Skin of body (tissue), 2 donors: ENCODE data around the gene CD9. TPM values are rescaled to one million over a fixed set of nuclear protein-coding genes. Genes with fewer than 3 reads are reported as not detected.

Source experiments
- DNase-seq: peaks from one replicate; lab custom pipeline; 2025; lab: John Stamatoyannopoulos, UW
- total RNA-seq: library from RNA; depleted of rRNA; stranded (reverse); fragments of >200 nt; gene quantifications from one replicate; pipeline ENCODE4 v1.2.3, GENCODE V29; 2014

CD9 gene
- total RNA-seq, 1 donor from 2014 or later: 297 TPM

DNA sequence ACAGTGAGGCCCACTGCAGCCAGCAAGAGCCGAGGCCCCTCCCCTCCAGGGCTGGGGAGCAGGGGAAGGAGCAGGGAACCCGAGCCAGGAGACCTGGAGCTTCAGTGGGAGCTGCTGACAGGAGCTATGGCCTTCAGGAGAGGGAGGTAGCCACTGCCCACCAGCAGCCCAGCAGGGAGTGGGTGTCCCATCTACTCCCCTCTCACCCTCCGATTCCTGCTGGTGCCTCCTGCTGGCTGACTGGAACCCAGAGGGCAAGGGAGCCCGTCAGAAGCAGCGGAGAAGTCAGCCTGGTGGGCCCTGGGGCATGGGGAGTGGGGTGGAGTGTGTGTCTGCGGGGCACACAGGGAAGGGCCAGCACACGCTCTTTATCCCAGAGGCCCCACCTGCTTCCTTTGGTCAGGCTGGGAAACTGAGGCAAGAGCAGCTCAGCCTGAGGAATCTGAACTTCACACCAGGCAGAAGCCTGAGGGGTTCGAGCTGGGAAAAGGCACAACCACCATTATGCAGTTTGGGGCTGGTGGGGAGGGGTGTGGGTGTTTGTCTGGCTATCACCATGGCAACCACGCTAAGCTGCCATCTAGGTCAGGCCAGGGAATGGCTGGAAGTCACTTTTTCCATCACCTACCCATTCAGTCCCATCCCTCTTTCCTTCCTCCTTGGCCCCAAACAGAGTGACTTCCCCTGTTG lies 73.5 kb downstream of the CD9 start:
- DNase-seq: peak; percentile 50

GRCh38 chr12:6274231-6275221 lies 74.3 kb downstream of the CD9 start:
- DNase-seq: no peak

- DNase-seq: no peak
Observed at GRCh38 chr12:6275928-6276887, 76.0 kb downstream of the CD9 start.

GRCh38 chr12:6276956-6277620 lies 76.9 kb downstream of the CD9 start:
- DNase-seq: no peak

- DNase-seq: no peak
Observed at GRCh38 chr12:6277982-6278438, 77.8 kb downstream of the CD9 start.

DNA sequence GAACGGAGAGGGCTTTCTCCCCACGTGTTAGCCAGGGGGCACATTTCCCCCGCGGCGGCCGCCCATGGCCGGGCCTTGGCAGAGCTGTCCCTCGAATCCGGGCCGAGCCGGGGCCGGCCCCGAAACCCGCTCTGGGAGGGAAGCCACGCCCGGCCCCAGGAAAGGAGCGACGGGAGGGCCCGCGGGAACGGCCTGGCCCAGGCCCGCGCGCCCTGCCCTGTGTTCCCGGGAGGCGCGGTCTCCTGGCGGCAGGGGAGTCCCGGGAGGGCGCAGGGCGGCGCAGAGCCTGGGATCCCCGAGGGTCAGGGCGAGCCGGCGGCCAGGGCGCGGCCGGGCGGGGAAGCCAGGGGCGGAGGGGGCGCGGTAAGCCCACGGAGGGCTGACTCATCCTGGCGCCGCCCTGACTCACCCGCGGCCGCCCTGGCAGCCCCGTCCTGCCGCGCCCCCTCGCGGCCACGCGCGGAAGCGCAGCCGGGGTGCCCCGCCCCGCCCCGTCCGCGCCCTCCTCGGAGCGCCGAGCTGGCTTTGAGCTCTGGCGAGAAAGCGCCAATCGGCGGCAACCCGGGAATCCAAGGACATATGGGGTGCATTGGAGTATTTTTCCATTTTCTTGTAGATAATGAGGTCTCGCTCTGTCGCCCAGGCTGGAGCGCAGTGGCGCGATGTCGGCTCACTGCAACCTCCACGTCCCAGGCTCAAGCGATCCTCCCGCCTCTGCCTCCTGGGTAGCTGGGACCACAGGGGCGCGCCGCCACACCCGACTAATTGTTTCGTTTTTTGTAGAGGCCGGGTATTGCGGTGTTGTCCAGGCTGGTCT lies 78.4 kb downstream of the CD9 start:
- DNase-seq: peak; percentile 57

DNA sequence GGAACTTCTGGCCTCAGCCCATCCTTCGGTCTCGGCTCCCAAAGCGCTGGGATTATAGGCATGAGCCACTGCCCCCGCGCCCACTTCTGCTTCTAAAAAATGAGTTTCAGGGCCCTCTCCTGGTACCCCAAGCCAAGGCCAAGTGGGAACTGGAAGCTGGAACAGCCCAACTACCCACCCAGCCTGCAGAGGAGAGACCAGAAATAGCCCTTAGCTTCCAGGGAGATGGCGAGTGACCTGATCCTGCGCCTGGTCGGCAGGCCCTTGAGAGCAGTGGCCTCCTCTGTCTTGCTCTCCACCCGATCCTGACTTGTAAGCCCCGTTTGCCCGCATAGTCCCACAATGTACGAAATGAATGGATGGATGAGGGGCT lies 79.0 kb downstream of the CD9 start:
- no peak for DNase-seq

- DNase-seq: no peak
Observed at GRCh38 chr12:6279631-6280030, 79.4 kb downstream of the CD9 start.

DNA sequence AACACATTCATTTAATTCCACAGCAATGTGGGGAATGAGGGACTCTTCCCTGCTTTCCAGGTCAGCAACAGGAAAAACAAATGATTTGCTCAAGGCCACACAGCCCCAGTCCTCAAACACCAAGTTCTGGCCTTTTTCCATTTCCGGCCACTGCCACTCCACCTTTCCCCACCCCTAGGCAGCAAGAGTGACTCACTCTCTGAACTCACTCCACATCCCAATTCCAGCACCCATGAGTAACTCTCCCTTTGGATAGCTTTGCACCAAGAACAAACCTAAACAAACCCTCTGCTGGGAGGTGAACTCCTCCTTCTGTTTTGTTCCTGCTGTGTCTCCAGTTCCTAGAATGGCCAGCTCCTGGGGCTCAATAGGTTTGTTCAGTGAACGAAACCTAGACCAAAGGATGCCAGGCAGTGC lies 79.9 kb downstream of the CD9 start:
- no peak for DNase-seq

DNA sequence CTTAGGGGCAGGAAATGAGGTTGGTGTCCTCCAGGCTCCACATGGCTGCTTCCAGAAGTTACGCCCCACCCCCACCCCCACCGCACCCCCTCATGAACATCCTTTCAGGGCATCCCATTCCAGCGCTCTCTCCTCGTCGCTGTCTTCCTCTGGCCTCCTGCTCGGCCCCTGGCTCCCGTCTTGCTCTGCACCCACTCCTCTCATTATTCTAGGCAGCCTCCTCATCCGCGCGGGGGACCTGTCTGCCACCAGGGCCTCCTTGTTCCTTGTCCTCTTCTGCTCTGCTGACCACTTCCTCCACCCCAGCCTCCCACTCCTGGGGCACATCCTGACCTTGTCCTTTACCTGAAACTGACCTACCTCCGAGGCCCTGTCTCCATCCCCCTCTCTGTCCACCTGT lies 80.5 kb downstream of the CD9 start:
- no peak for DNase-seq

DNA sequence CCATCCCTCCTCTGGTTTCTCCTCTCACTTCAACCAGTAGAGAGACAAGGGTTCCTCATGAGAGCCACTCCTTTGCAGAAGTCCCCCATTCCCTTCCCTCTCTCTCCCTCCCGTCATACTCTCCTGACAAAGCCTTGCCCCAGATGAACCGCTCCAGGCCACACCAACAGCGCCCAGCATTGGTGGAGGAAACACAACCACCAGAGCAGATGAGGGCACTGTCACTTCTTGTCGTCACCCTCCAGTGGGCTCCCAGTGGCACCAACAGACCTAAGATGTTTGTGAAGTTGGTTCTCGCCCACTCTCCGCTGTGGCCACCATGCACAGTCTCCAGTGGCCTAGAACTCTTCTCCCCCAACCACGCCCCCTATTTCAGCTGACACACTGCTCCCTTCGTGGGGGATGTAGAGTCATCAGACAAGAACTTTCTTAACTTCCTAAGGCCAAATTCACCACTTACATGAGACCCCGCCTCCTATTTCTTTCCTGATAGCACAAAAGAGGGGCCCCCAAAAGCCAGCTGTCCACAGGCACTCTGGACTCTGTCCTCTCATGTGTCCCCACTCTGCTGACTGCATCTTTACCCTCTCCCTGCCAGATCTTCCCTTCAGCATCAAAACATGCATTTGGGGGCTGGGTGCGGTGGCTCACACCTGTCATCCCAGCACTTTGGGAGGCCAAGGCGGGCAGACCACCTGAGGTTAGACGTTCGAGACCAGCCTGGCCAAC lies 81.0 kb downstream of the CD9 start:
- no peak for DNase-seq

DNA sequence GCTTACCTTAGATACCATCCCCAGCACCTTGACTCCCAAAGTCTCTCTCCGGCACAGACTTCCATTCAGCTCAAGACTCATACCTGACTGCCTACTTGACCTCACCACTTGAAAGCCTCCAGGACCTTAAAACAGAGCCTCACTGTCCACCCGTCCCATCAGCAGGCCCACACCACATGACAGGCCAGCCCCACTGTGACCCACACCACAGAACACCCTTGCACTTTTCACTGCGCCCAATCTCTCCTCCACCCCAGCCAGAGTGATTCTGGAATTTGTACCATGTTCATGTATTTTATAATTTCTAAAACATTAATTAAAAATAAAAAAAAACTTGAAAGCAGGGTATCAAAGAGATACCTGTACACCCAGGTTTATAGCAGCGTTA lies 82.2 kb downstream of the CD9 start:
- DNase-seq: no peak

GRCh38 chr12:6284273-6284672 lies 84.1 kb downstream of the CD9 start:
- DNase-seq: no peak

DNA sequence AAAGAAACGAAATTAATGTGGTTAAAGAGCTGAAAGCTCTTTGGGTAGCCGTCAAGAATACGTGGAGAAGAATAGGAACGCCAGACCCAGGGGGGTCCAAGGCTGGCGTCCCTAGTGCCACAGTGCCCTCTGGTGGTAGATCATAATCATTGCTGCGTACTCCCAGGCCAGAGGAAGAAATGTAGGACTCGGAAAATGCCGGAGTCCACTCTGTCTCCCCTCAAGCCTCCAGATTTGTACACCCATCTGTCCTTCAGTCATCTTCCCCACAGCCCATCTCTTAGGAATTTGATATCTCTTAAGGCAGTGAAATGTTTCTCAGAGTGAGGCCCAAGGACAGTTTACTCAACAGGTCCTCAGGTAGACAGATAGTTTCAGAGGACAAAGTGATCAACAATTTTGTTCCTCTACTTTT lies 84.9 kb downstream of the CD9 start:
- peak; percentile 62 for DNase-seq

- no peak for DNase-seq
Observed at GRCh38 chr12:6285532-6286306, 85.5 kb downstream of the CD9 start.
